ENCODE measurements around the gene CNKSR1. TPM values are rescaled to one million over a fixed set of nuclear protein-coding genes. Genes with fewer than 3 reads are reported as not detected.

Gene CNKSR1
- total and polyA plus RNA-seq, 2 of the 8 experiments (the other 6 are each of a cell fraction or from before 2014, with no cell fraction given), result 13.9 to 14.5 TPM

GRCh38 chr1:26130695-26131094 lies 46.6 kb upstream of the CNKSR1 start:
- TF ChIP-seq CTCF (IDR thresholded peaks at IDR 0.05; ENCODE audit: control extremely low read depth in 1 of 3, insufficient read depth in 1 of 3, low read depth in 1 of 3, low read length in 3 of 3), result no peak
- no peak for TF ChIP-seq KDM4A (IDR thresholded peaks at IDR 0.05; ENCODE audit: low read depth, low read length, severe bottlenecking)
- TF ChIP-seq NANOG (IDR thresholded peaks at IDR 0.05; ENCODE audit: insufficient read depth, low read depth, low read length, poor library complexity, severe bottlenecking), result no peak
- no peak overlapping the region for H3K14ac ChIP-seq (ENCODE audit: insufficient read length)
- no peak overlapping the region for H2BK12ac ChIP-seq (ENCODE audit: low read depth, low read length)
- FAIRE-seq, result no peak
- no peak overlapping the region for H3K4me2 ChIP-seq (ENCODE audit: insufficient read depth in 1 of 2, low read depth in 2 of 2, low read length in 2 of 2)
- DNase-seq (ENCODE audit: low read depth in 1 of 2, low spot score in 2 of 2), result peak in 1 of 2 experiments; percentile 22
- no peaks in the 10 kb centered on the region for H3K36me3 ChIP-seq (ENCODE audit: control insufficient read depth in 2 of 4, insufficient read depth in 4 of 4, low read length in 3 of 4)
- H4K8ac ChIP-seq (ENCODE audit: extremely low read depth, insufficient read depth, low read length), result no peak overlapping the region
- H3K4me3 ChIP-seq (ENCODE audit: extremely low read depth in 1 of 4, insufficient read depth in 2 of 4, low read depth in 3 of 4, low read length in 4 of 4), result no peak overlapping the region
- 73% methylated on average over 1 of the region's 1 CpG; no CpG with 5 or more reads in 1 of the 2 experiments for WGBS, 2 experiments (ENCODE audit: extremely low coverage in 1 of 2, insufficient coverage in 1 of 2, insufficient read length in 1 of 2, insufficient replicate concordance in 2 of 2, low coverage in 1 of 2, low lambda C conversion rate in 2 of 2, missing lambda C conversion rate in 1 of 2)
- POLR2A ChIA-PET (ENCODE audit: partially characterized antibody), result no interaction called here
- H3K4ac ChIP-seq (replicated peaks; ENCODE audit: insufficient read length, low read depth, low read length), result no peak overlapping the region
- H4K20me1 ChIP-seq (replicated peaks in 1 of 2; ENCODE audit: control insufficient read depth in 1 of 2, insufficient read depth in 2 of 2, low read length in 2 of 2), result no peaks in the 10 kb centered on the region
- no peak overlapping the region for H4K5ac ChIP-seq (ENCODE audit: insufficient read length, low read depth, low read length)
- no peak overlapping the region for H2AK5ac ChIP-seq (ENCODE audit: low read depth, low read length)
- no peak overlapping the region for H4K91ac ChIP-seq (replicated peaks; ENCODE audit: insufficient read length, low read length)
- no peak overlapping the region for H3K23ac ChIP-seq (ENCODE audit: insufficient read length)
- no peak overlapping the region for H3K9ac ChIP-seq (replicated peaks in 1 of 4; ENCODE audit: extremely low read depth in 1 of 4, low read depth in 3 of 4, low read length in 3 of 4)
- no peaks in the 10 kb centered on the region for H3K4me1 ChIP-seq (replicated peaks in 1 of 4; ENCODE audit: control insufficient read depth in 3 of 4, insufficient read depth in 4 of 4, low read length in 3 of 4)
- no peak overlapping the region for H2BK5ac ChIP-seq (ENCODE audit: low read depth, low read length)
- H3K27ac ChIP-seq (ENCODE audit: low read depth, low read length), result no peak overlapping the region
- no peak overlapping the region for H2BK15ac ChIP-seq (ENCODE audit: low read length)
- H3K18ac ChIP-seq (ENCODE audit: extremely low read depth, low read length), result no peak overlapping the region
- no peak overlapping the region for H2AFZ ChIP-seq (ENCODE audit: low read length)
- no peak overlapping the region for H3K56ac ChIP-seq (replicated peaks; ENCODE audit: insufficient read length, low read depth, low read length)
- H3K9me3 ChIP-seq (ENCODE audit: insufficient read depth in 2 of 2, low read depth in 1 of 2, low read length in 1 of 2), result no peaks in the 10 kb centered on the region
- no peak overlapping the region for H2BK20ac ChIP-seq (ENCODE audit: low read length)
- H3K79me1 ChIP-seq (ENCODE audit: low read depth, low read length), result no peaks in the 10 kb centered on the region
- H3K79me2 ChIP-seq (ENCODE audit: control insufficient read depth in 1 of 2, insufficient read depth in 2 of 2, low read length in 2 of 2), result no peaks in the 10 kb centered on the region
- no peaks in the 10 kb centered on the region; the same call in 1 of the 2 replicates for H3K23me2 ChIP-seq (ENCODE audit: low read depth, low read length)
- no peak overlapping the region for H2BK120ac ChIP-seq (replicated peaks; ENCODE audit: low read depth, low read length)
- CTCF ChIA-PET (ENCODE audit: partially characterized antibody), result interaction anchor here (0.6 to 1.4 kb wide), 4 partner anchors 12 to 296 kb away, joined by 3 to 14 read pairs (median 4); no protein-coding TSS in a partner anchor
- no peaks in the 10 kb centered on the region for H3K27me3 ChIP-seq (replicated peaks in 1 of 4; ENCODE audit: control insufficient read depth in 3 of 4, extremely low read depth in 1 of 4, insufficient read depth in 3 of 4, low read length in 3 of 4)
